HepG2 (cell line): ENCODE data around the gene NPB. TPM values are rescaled to one million over a fixed set of nuclear protein-coding genes. Genes with fewer than 3 reads are reported as not detected.

Experiments
- ATAC-seq: fragments of 200-7000 bp; cut with Tn5 transposase; 3 replicates; pipeline ENCODE4 v1.9.1; 2020; ENCODE audit warnings: mild to moderate bottlenecking, moderate library complexity
- BruUV-seq: library from RNA; stranded (reverse); fragments of 400-500 nt; replicated peaks from 2 replicates; lab custom pipeline; 2021; lab: Mats Ljungman, UMichigan
- CTCF ChIA-PET: fragments of 300-600 bp; formaldehyde crosslinking; extraction: SDS; loops from one replicate; lab custom pipeline; 2021; ENCODE audit warnings: low total read pairs, inconsistent platforms, low intra/inter-chr PET ratio; lab: Yijun Ruan, JAX
- POLR2A ChIA-PET: fragments of 350-600 bp; sonication (Branson Sonifier 250); formaldehyde crosslinking; loops from one replicate; lab custom pipeline; 2020; ENCODE audit warnings: antibody characterized with exemption, inconsistent platforms; lab: Yijun Ruan, JAX
- DNase-seq: peaks from one replicate; pipeline ENCODE4 v3.0.0-alpha.2; 2015; ENCODE audit warnings: low spot score
- FAIRE-seq: peaks from 3 replicates; lab custom pipeline; 2011; peaks lifted over from hg19 to GRCh38; lab: Jason Lieb, UNC
- H2AFZ ChIP-seq: one replicate; pipeline ENCODE4 v1.6.1; 2011; ENCODE audit warnings: low read length, inconsistent platforms
- H3K27ac ChIP-seq: fragments of 300-600 bp; 3 replicates; pipeline ENCODE4 v1.8.0; 2011; ENCODE audit warnings: mixed run types, mild to moderate bottlenecking, mixed read lengths, low read length, inconsistent platforms; ENCODE audit not compliant: insufficient read depth; ENCODE audit errors: extremely low read length
- H3K27me3 ChIP-seq, 2 experiments: fragments of 200-600 bp in 1 of 2; 2 replicates in 1 of 2; 3 replicates in 1 of 2; pipeline versions ENCODE4 v1.6.0 to v1.8.0; 2011; ENCODE audit warnings: low read length in 2 of 2, mild to moderate bottlenecking in 2 of 2, moderate library complexity in 2 of 2, inconsistent platforms in 1 of 2; ENCODE audit not compliant: insufficient read depth in 2 of 2, control insufficient read depth in 1 of 2
- H3K36me3 ChIP-seq, 2 experiments: fragments of 200-600 bp in 1 of 2; replicated peaks in 1 of 2; 2 replicates in 1 of 2; 3 replicates in 1 of 2; pipeline versions ENCODE4 v1.5.1 to v1.8.0; 2011; ENCODE audit warnings: low read length in 2 of 2, inconsistent platforms in 1 of 2; ENCODE audit not compliant: insufficient read depth in 2 of 2, control insufficient read depth in 1 of 2
- H3K4me1 ChIP-seq: 2 replicates; pipeline ENCODE4 v1.5.1; 2012; ENCODE audit warnings: low read length, inconsistent platforms; ENCODE audit not compliant: insufficient read depth
- H3K4me2 ChIP-seq: 2 replicates; pipeline ENCODE4 v1.6.0; 2011; ENCODE audit warnings: low read depth, low read length, inconsistent platforms
- H3K4me3 ChIP-seq, 3 experiments: fragments of 200-600 bp in 1 of 3; sonication (generic), shearing (Covaris generic) in 1 of 3; replicated peaks in 1 of 3; 2 replicates each; pipeline ENCODE4 v1.5.1; 2011 to 2016; ENCODE audit warnings: low read length in 3 of 3, inconsistent platforms in 2 of 3, low read depth in 2 of 3, mild to moderate bottlenecking in 2 of 3, control low read depth in 1 of 3, mixed read lengths in 1 of 3; ENCODE audit not compliant: insufficient read depth in 1 of 3
- H3K79me2 ChIP-seq: one replicate; pipeline ENCODE4 v1.6.1; 2011; ENCODE audit warnings: low read length, inconsistent platforms; ENCODE audit not compliant: insufficient read depth
- H3K9ac ChIP-seq: 2 replicates; pipeline ENCODE4 v1.6.0; 2011; ENCODE audit warnings: mild to moderate bottlenecking, low read depth, low read length, inconsistent platforms; ENCODE audit not compliant: insufficient read depth
- H3K9me3 ChIP-seq: 2 replicates; pipeline ENCODE4 v1.5.1; 2012; ENCODE audit warnings: mild to moderate bottlenecking, low read length
- H4K20me1 ChIP-seq: 2 replicates; pipeline ENCODE4 v1.6.0; 2011; ENCODE audit warnings: inconsistent platforms, mild to moderate bottlenecking, low read length, moderate library complexity; ENCODE audit not compliant: insufficient read depth
- NCOR1 ChIP-seq: fragments of 200-600 bp; sonication (generic); IDR thresholded peaks from 2 replicates; pipeline ENCODE4 v1.7.0; 2017; ENCODE audit warnings: antibody characterized with exemption, low read length, borderline replicate concordance
- NONO ChIP-seq, 2 experiments: fragments of 450-650 bp in 1 of 2; sonication (generic) in 1 of 2; formaldehyde crosslinking in 1 of 2; IDR thresholded peaks in 1 of 2; conservative IDR thresholded peaks in 1 of 2; 2 replicates each; pipeline versions ENCODE4 v1.6.1 to v1.8.0; 2017 to 2022; ENCODE audit warnings: mild to moderate bottlenecking in 1 of 2, missing genetic modification reagents in 1 of 2, moderate library complexity in 1 of 2
- POLR2AphosphoS5 ChIP-seq: IDR thresholded peaks from 2 replicates; pipeline ENCODE4 v1.6.1; 2012; ENCODE audit warnings: low read depth, low read length
- RBM22 ChIP-seq: fragments of 200-400 bp; formaldehyde crosslinking; optimal IDR thresholded peaks from 2 replicates; pipeline ENCODE3; 2017; ENCODE audit warnings: mild to moderate bottlenecking, low read length, moderate library complexity
- WGBS: methylation state at CpG from one replicate; pipeline ENCODE4 v1.1.6; 2017; ENCODE audit warnings: low lambda C conversion rate; 5-methylcytosine and 5-hydroxymethylcytosine counted together
- in situ Hi-C: cut with HindIII; loops from 2 replicates; pipeline ENCODE4 v1.10.0; 2017; ENCODE audit warnings: low pct_unique_long_range_greater_than_20kb; ENCODE audit not compliant: extremely low pct_ligation_motif_present
- intact Hi-C: fragments of 100-400 bp; cut with micrococcal nuclease; formaldehyde crosslinking; loops from one replicate; pipeline ENCODE4 v1.10.0; 2022; ENCODE audit not compliant: unreplicated experiment
- polyA plus RNA-seq, 8 experiments: library from polyadenylated mRNA; depleted of rRNA in 3 of 8; stranded (reverse) in 7 of 8; unstranded in 1 of 8; fragments of >200 nt; fragmentation: Illumina TruSeq in 4 of 8; extraction: Trizol in 4 of 8; gene quantifications; 2 replicates each; pipeline versions ENCODE4 v1.2.1 to v1.2.3, GENCODE V29; 2011 to 2016; ENCODE audit warnings: low read depth in 4 of 8, missing spikeins in 1 of 8, mixed read lengths in 1 of 8; ENCODE audit not compliant: insufficient read depth in 1 of 8
- total RNA-seq, 5 experiments: library from RNA; depleted of rRNA; stranded (reverse); fragments of >200 nt; fragmentation: Illumina TruSeq; extraction: Trizol; gene quantifications; 2 replicates each; pipeline ENCODE4 v1.2.3, GENCODE V29; 2016; ENCODE audit warnings: low read depth in 1 of 5

NPB gene
- total and polyA plus RNA-seq, 2 of the 13 experiments (the other 11 are each of a cell fraction or from before 2014, with no cell fraction given) = 0.11 to 0.93 TPM

DNA sequence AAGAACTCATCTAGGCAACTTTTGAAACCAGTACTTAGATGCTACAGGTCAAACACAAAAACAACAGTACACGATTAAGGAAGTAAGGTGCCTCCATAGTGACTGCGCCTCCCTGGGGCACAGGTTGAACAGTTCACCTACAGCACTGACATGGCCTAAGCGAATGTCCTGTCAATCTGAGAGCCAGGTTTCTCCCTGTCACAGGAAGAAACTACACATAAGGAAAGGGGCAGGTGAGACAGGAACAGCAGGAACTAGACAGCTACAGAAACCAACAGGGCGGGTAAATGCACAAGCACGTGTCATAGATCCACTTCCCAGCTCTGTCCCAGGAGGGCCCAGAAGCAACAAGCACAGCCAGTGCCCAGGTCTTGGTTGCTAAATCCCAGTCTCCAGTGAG lies 22.9 kb upstream of the NPB start:
- intact Hi-C loops = no loop called here
- FAIRE-seq = no peak

DNA sequence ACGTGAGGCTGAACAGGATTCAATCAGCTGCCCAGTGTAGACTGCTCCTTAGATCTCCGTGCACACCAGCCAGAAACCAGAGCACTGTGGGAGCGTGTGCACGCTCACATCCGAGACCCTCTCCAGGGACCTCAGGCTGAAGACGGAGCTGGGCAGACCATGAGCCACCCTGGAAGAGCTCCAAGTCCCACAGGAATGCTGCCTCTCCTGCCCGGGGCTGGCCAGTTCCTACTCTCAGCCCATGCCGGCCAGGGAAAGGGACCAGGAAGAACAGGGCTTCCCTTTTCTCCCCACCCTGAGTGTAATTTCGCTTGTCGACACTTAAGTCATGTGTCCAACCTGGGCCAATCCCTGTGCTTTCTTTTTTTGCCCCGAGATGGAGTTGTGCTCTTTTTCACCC lies 17.5 kb upstream of the NPB start:
- Histone ChIP-seq H2AFZ (no peak overlapping the region), H4K20me1 (no peaks in the 10 kb centered on the region), H3K9ac (no peak overlapping the region), H3K9me3 (no peaks in the 10 kb centered on the region), H3K27me3 (no peaks in the 10 kb centered on the region), H3K27ac (no peak overlapping the region), H3K79me2 (peaks cover 28% of the 10 kb centered on the region), H3K36me3 (peaks cover 39 to 73% of the 10 kb centered on the region in 2 experiments), H3K4me3 (no peak overlapping the region), H3K4me2 (no peak overlapping the region), H3K4me1 (peaks cover 12% of the 10 kb centered on the region)
- TF ChIP-seq POLR2AphosphoS5 (no peak), NONO (IDR thresholded peaks at IDR 0.05) (no peak), NONO (CRISPR knock-in tag; conservative IDR thresholded peaks at IDR 0.05) (0 out of 2 replicates have a peak, but pooled peaks have one; percentile 23)
- in situ Hi-C loops = no loop called here
- ChIA-PET POLR2A (interaction anchor here (1.2 to 1.4 kb wide), 2 partner anchors 11 to 15 kb away, joined by 3 to 5 read pairs; no protein-coding TSS in a partner anchor), CTCF (no interaction called here)
- FAIRE-seq (no peak), DNase-seq (no peak), ATAC-seq (peak; percentile 49)
- BruUV-seq = no TSS peak
- intact Hi-C loops = no loop called here
- 97% methylated on average over 9 of the region's 11 CpGs for WGBS

More for the DNA sequence above, 22.9 kb upstream of the NPB start:
- no peak for DNase-seq
- H4K20me1 ChIP-seq = no peaks in the 10 kb centered on the region
- no peaks in the 10 kb centered on the region for H3K27me3 ChIP-seq
- H3K9ac ChIP-seq = no peak overlapping the region
- peaks cover 5 to 34% of the 10 kb centered on the region in 2 experiments; a peak in 4 of 5 replicates for H3K36me3 ChIP-seq
- H3K79me2 ChIP-seq = no peaks in the 10 kb centered on the region
- no TSS peak for BruUV-seq
- TF ChIP-seq RBM22 (peak; percentile 68), NCOR1 (no peak)
- WGBS = 80% methylated on average over 5 of the region's 5 CpGs
- H3K4me1 ChIP-seq = no peaks in the 10 kb centered on the region
- no peak for ATAC-seq
- H3K4me2 ChIP-seq = no peak overlapping the region
- in situ Hi-C loops = no loop called here
- CTCF ChIA-PET = no interaction called here
- POLR2A ChIA-PET = interaction anchor here (2.3 kb wide), 1 partner anchor 18 kb away, joined by 7 read pairs; the partner anchor contains the start of gene P4HB
- no peak overlapping the region for H3K4me3 ChIP-seq
- no peaks in the 10 kb centered on the region for H3K9me3 ChIP-seq
- no peak overlapping the region for H3K27ac ChIP-seq
- H2AFZ ChIP-seq = no peak overlapping the region
